GM03348 (cell line): ENCODE data around the gene EFCC1.
"Not testable (repeated sequence)": the region's sequence is repeated elsewhere in the genome, so short reads cannot be mapped to it uniquely, and the experiment has no call there.

Experiments used
- DNase-seq: peaks from one replicate; pipeline ENCODE4 v3.0.0; 2012; ENCODE audit warnings: low spot score

EFCC1 gene

DNA sequence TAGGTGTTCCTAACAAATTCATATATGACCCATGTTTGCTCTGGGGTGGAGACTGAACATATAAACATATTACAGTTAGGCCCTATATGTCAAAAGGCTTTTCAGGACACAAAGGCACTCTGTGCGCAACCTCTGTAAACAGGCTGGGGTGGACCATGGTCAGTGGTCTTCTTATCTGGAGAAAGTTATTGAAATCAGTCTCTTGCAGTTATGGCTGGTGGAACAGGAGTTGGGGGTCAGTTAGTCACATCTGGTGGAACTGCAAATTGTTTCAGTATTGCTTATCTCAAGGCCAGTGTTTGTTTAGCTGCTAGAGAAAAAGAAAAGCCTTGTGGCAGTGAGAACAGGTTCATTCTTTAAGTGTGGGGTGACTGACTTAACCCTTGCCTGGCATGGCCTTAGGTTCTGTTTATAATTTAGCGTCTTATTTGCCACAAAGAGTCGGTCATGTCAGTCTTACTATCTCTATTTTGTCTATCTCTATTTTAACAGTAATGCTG lies 53.6 kb downstream of the EFCC1 start:
- no peak for DNase-seq

DNA sequence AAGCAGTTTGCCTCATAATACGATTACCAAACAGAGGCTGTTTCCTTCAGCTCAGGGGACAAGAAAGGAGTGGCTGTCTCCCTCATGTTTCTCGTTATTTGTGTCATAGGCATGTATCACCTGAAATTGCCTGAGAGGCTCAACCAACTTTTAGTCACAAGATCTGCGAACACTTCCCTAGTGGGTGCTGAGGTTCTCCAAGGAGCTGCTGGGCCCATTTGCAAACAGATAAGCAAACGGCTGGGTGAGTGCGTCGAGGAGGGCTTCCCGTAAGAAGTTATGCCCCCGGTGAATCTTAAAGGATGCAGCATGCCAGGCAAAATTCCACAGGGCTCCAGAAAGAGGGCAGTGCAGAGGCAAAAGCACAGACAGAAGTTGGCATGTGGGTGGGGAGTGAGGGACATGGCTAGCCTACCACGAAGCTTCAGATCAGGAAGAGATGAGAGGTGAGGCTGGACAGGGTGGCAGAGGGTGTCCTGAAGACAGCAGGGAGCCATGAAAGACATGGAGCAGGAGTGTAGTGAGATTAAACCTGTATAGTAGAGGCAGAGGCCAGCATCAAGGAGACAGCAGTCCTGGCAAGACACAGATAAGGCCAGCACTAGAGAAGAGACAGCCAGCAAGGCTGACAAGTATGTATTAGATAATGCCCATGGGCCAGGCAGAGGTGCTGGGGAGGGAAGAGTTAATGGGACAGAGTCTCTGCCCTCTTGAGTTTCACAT lies 55.5 kb downstream of the EFCC1 start:
- no peak for DNase-seq

DNA sequence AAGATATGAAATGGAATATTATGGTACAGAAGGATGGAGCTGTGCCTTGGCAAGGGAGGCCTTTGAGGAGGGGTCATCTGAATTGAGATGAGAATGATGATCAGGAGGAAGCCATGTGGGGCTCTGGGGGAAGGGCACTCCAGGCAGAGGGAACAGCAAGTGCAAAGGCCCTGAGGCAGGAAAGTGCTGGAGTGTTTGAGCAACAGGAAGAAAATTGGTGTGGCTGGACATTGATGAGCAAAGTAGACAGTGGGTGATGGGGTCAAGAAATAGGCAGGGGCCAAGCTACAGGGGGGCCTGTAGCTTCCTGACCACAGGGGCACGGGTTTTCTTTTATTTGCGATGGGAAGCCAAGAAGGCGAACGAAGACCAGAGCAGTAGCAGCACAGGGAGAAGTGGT lies 56.1 kb downstream of the EFCC1 start:
- DNase-seq = no peak

DNA sequence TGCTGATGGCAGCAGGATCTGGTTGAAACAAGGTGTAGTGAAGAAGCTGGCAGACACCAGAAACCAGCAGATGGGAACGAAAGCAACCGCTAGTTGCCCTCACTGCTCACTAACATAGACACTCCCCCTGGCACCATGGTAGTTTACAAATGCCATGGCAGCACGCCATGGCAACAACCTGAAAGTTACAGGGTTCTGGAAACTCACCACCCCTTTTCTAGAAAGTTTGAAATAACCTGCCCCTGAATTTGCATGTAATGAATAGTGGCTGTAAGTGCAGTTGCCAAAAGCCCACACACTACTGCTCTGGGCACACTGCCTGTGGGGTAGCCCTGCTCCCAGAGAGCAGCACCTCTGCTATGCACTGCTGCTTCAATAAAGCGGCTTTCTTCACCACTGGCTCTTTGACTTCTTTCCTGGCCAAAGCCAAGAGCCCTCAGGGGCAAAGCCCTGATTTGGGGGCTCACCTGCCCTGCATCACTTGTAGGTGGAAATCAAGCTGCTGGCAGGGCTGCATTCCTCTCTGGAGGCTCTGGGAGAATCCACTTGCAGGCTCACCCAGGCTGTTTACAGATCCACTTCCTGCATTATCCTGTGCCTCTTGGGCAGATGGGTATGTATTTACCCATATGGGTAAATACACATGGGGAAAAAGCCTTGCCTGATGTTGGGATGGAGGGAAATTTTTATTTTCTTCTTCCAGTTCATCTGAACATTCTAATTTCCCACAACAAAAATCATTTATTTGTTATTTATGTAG lies 57.5 kb downstream of the EFCC1 start:
- DNase-seq = no peak

DNA sequence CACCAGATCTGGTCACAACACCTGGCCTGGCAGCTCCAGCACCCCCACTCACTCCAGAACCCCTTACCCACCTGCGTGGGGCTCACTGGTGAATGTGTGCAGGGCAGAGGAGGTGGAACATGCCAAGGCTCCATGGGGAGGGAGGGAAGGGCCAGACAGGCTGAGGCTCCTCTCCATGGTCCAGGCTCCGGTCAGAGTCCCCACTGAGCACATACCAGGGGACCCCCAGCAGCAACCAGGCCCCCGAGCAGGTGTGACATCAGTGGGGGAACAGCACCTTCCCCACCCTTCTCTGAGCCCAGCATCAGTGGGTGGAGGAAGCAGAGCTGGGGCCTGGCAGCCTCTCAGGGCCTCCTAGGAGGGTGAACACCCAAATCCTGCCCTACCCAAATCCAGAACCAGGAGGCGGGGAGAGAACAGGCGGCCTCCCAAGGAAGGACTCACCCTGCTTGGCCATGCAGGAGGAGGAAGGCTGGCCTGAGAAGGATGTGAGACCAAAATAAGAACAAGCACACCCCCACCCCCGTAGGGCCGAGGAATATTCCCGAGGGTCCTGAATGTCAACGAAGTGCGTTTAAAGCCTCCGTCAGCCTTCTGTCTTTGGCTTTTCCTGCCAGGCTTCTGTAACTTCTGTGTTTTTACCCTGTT lies 58.3 kb downstream of the EFCC1 start:
- no peak for DNase-seq

DNA sequence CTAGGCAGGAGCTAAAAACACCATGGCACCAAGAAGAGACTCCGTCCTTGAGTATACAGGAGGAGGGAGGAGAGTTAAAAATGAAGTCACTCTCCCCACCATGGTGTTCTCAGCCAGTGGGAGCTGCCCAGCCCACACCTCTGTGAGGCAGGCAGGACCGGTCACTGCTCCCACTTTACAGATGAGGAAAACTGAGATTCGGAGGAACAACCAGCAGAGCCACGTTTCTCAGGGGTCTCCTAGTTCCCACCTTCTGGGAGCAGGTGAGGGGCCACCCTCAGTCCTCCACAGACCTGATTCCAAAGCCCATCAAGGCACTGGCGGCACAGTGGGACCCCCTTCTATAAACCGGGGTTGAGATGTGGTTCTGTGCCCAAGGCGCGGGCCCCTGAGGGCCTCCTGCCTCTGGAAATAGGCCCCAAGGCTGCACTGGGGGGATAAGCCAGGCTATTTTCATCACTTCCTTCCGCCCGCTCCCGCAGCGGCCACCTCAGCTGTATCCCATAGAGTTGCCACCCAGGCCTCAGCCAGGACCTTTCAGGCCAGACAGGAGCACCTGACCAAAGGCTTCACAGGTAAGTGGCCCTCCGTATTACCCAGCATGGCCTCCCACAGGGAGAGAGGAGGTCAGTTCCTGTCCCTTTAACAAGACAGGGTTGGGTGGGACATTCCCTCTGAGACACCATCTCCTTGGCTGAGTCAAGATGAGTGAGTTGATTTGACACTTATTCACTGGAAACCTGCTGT lies 59.3 kb downstream of the EFCC1 start, which contains the start of gene GP9:
Gene GP9, plus strand, starts transcription at position 504 of the 747 bp plus-strand sequence. CDS start 961 bp downstream, outside the sequence.
- DNase-seq = no peak

DNA sequence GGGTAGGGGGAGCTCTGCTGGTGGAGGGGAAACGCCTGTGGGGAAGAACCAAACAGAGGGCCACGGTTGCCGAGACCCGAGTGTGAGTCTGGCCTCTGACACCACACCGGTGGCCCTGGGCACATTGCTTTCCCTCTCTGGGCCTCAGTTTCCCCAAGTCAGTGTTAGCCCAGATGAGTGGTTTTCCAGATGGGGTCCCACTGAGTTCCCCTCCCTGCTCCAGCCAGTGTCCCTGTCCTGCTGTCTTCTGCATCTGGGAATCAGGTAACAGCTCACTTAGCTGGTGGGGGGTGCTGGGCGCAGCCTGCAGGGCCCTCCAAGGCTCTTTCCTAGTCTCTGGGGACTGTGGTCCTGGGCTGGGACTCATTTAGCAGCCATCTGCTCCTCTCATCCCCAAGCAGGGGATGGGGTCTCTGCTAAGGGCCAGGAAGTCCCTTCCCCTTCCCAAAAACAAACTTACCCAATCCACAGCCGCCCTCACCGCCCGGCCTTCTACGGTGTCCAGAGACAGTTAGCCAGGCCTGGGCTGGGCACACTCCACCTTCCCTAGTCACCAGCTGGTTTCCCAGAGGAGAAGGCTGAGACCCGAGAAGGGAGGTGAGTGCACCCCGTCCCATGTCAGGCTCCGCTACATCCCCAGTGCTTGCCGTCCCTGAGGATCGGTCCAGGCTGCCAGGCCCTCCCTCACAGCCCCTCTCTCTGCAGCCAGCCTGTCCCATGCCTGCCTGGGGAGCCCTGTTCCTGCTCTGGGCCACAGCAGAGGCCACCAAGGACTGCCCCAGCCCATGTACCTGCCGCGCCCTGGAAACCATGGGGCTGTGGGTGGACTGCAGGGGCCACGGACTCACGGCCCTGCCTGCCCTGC lies 60.2 kb downstream of the EFCC1 start:
- DNase-seq = no peak

DNA sequence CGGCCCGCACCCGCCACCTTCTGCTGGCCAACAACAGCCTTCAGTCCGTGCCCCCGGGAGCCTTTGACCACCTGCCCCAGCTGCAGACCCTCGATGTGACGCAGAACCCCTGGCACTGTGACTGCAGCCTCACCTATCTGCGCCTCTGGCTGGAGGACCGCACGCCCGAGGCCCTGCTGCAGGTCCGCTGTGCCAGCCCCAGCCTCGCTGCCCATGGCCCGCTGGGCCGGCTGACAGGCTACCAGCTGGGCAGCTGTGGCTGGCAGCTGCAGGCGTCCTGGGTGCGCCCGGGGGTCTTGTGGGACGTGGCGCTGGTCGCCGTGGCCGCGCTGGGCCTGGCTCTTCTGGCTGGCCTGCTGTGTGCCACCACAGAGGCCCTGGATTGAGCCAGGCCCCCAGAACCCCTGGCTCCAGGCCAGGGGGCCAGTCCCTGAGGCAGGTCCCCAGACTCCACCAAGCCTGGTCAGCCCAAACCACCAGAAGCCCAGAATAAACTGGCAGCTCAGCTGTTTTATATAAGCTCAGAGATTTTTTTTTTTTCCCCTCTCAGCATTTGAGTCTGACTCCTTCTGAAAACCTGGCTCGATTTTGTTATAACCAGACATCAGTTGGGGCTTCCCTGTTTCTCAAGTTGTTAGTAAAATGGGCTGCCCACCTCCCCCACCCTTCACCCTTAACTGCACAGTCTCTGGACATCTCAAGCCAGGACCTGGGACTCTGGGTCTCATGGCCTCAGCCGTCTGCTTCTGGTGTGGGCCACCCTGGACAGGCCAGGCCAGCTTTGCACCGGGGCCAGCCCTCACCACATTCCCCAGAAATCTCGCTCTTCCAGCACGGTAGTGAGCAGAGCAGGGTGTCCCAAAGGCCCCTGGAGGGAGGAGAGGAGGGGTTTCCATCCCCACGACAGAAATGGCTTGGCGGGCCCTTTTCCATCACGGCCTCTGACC lies 61.1 kb downstream of the EFCC1 start:
- no peak for DNase-seq

DNA sequence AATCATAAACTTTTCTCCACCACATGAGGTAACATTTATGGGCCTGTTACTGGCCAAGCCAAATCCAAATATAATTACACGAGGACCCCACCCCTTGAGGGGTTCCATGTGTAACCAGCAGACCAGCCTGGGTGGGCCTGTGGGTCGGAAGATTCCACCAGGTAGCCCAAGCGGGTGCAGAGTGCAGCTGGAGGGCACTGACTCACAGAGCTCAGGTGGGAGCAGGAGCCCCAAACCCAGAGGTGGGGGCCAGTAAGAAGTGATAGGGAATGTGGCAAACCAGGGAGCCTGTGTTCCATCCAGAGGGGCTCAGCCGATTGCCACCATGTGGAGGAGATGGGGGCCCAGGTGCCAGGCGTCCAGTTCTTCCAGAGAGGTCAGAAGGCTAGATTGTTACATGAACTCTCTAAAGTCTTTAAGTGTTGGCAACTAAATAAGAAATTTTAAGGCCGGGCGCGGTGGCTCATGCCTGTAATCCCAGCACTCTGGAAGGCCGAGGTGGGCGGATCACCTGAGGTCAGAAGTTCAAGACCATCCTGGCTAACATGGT lies 62.1 kb downstream of the EFCC1 start:
- no peak for DNase-seq

DNA sequence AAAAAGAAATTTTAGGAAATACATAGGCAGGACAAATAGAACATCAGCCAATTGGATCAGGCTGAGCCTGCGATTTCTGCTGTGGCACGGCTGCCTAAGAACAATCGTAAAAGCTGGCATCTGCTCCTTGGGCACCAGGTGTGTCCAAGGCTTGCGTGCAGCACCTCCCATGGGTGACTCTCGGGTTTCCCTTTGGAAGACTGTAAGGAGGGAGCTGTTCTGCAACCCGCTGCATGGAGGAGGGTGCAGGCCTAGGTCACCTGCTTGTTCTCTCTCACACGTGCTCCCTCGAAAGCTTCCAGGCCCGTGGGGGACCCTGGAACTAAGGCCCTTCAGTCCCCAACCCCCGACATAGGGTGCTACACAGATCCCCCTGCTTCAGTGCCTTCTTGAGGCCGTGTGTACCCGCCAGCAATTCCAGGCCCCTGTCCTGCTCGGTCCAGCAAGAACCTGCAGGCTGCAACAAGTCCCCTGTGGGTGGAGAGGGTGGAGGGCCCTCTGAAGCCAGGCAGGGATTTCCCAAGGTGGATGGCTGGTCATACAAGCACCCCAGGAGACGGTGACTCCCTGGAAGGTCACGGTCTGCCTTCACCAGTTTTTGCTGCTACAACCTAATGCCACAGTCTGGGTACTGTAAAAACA lies 62.9 kb downstream of the EFCC1 start:
- no peak for DNase-seq

DNA sequence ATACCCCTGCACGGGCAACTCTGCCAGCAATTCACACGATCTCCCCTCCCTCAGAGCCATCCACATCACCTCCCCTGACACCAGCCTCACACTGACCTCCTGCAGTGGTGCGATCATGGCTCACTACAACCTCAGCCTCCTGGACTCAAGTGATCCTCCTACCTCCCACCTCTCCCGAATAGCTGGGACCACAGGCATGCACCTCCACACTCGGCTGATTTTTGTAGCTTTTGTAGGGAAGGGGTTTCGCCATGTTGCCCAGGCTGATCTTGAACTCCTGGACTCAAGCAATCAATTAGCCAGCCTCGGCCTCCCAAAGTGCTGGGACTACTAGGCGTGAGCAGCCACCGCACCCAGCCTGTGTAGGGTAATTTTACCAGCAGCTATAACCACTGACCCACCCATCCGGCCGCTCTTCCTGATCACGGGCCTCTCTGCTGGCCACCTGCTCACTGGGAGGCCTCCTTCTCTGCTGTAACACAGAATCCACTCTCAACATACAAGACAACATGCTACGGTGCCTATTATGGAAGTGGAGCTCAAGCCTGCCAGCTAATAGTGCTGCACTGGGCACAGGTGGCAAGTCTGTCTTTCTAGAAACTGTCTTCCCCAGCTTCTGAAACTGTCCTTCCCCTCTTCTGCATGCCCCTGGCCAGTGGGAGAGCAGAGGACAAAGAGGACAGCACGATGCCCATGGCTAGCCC lies 64.1 kb downstream of the EFCC1 start:
- DNase-seq = no peak

DNA sequence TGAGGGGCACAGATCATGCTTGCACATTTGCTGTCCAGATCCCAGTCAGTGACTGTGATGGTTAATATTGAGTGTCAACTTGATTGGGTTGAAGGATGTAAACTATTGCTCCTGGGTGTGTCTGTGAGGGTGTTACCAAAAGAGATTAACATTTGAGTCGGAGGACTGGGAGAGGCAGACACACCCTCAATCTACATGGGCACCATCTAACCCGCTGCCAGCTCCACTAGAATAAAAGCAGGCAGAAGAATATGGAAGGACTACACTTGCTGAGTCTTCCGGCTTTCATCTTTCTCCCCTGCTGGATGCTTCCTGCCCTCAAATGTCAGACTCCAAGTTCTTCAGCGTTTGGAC lies 64.6 kb downstream of the EFCC1 start:
- no peak for DNase-seq

DNA sequence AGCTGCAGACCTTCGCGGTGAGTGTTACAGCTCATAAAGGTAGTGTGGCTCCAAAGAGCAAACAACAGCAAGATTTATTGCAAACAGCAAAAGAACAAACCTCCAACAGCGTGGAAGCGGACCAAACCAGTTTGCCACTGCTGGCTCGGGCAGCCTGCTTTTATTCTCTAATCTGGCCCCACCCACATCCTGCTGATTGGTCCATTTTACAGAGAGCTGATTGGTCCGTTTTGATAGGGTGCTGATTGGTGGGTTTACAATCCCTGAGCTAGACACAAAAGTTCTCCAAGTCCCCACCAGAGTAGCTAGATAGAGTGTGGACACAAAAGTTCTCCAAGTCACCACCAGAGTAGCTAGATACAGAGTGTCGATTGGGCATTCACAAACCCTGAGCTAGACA lies 66.6 kb downstream of the EFCC1 start:
- not testable (repeated sequence) for DNase-seq

DNA sequence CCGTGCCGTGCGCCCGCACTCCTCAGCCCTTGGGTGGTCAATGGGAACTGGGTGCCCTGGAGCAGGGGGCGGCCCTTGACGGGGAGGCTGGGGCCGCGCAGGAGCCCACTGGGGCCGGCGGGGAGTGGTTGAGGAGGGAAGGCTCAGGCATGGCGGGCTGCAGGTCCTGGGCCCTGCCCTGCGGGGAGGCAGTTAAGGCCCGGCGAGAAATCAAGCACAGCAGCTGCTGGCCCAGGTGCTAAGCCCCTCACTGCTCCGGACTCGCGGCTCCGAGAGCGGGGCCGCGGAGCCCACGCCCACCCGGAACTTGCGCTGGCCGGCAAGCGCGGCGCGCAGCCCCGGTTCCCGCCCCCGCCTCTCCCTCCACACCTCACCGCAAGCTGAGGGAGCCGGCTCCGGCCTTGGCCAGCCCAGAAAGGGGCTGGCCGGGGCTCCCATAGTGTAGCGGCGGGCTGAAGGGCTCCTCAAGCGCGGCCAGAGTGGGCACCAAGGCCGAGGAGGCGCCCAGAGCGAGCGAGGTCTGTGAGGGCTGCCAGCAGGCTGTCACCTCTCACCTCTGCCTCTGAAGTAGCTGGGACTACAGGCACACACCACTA lies 67.3 kb downstream of the EFCC1 start:
- no peak for DNase-seq

DNA sequence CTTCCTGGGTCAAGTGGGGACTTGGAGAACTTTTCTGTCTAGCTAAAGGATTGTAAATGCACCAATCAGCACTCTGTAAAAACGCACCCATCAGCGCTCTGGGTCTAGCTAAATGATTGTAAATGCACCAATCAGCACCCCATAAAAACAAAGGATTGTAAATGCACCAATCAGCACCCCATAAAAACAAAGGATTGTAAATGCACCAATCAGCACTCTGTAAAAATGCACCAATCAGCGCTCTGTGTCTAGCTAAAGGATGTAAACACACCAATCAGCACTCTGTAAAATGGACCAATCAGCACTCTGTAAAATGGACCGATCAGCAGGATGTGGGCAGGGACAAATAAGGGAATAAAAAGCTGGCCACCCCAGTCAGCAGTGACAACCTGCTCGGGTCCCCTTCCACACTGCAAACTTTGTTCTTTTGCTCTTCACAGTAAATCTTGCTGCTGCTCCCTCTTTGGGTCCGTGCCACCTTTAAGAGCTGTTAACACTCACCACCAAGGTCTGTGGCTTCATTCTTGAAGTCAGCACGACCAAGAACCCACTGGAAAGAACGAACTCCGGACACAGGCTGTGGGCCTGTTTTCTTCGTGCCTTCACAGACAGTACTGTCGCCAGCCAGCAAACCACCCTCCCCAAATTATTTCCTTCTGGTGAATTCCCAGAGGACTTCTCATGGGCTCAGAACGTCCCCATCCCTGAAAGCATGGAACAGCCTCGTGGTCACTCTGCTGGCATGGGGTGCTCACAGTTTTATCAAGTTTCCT lies 68.4 kb downstream of the EFCC1 start:
- DNase-seq = not testable (repeated sequence)

DNA sequence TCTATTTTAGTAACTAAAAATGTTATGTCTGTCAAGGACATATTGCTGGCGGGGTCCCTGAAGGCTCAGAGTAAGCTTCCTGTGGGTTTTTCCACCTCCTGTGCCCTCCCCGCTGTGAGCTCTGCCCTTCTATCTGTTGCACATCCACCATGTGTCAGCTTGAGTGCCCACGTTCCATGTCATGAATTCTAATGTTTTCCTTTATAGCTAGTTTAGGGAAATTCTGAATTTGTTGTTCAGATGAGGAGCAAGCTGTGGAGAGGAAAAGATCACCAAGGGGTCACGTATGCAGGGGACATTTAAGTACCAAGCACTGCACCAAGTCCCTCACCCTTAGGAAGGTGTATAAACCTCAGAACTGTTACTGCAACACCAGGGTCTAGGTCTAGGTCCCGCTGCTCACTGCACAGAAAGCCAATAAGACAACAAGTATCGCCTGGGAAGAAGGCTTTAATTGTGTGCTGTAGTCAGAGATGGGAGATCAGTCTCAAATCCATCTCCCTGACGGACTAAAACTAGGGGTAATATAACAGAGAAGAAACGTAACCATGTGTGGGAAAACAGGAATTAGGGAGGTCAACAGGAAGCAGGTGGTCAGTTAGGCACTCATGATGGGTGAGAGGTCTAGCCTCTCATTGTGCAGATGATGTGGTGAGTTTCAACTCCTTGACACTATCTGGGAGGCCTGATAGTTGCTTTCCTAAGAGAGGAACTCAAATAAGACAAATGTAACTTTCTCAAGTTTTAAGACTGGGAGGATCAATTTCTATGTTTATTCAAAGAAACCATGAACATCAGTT lies 69.2 kb downstream of the EFCC1 start:
- DNase-seq = no peak

DNA sequence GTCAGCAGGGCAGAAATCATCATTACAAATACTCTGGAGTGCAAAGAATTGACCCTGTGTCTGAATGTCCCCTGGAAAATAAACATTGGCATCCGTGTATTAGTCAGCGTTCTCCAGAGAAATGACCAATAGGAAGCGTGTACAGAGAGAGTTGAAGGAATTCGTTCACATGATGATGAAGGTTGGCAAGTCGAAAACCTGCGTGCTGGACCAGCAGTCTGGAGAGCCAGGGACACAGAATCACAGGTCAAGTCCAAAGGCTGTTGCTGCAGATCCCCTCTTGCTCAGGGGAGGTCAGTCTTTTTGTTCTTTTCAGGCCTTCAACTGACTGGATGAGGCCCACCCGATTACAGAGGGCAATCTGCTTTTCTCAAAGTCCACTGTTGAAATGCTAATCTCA lies 76.1 kb downstream of the EFCC1 start:
- DNase-seq = no peak
